ENCODE results near the gene GSTO2. TPM values are rescaled to one million over a fixed set of nuclear protein-coding genes. Genes with fewer than 3 reads are reported as not detected.
A peak's percentile ranks its signal among the peaks of the same experiment; 100 is the strongest.

Gene GSTO2
- total and polyA plus RNA-seq, 2 of the 13 experiments (the other 11 are each of a cell fraction or from before 2014, with no cell fraction given): 2.1 to 7.9 TPM

DNA sequence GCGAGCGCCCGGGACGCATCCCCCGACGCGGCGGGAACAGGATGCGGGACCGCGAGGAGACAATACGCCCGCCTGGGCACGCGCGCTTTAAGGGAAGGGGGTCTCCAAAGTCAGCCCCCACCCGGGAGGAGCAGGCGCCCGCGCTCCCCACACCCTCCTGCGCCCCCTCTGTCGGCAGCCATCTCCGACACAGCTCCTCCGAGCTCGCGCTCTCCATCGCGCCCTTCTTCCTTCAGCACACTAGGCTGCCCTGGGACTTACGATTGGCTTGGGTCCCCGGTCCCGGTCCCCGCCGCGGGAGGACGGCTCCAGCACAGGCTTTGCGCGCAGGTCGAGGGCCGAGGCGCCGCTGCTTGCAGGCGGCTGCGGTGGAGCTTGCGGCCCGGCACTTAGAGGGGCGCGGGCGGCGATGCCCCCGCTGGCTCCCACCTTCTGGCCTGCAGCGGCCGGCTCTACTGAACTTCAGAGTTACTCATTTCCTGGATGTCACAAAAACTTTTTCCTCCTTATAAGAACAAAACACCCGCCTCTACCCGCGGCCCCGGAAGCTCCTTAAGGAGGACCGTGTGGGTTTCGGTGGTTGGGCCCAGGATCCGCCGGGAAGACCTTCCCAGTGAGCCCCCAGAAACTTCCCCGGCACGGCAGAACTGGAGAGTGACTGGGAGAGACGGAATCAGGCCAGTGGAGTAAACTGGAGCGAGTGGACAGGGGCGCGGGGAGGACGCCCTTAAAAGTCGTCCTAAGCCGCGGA lies 69.2 kb downstream of the GSTO2 start, which contains the start of gene ITPRIP (continued):
- TF ChIP-seq, protein P1, sequence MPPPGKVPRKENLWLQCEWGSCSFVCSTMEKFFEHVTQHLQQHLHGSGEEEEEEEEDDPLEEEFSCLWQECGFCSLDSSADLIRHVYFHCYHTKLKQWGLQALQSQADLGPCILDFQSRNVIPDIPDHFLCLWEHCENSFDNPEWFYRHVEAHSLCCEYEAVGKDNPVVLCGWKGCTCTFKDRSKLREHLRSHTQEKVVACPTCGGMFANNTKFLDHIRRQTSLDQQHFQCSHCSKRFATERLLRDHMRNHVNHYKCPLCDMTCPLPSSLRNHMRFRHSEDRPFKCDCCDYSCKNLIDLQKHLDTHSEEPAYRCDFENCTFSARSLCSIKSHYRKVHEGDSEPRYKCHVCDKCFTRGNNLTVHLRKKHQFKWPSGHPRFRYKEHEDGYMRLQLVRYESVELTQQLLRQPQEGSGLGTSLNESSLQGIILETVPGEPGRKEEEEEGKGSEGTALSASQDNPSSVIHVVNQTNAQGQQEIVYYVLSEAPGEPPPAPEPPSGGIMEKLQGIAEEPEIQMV (CRISPR knock-in tag; IDR thresholded peaks at IDR 0.05; ENCODE audit: low read depth): 0 out of 2 replicates have a peak, but pooled peaks have one; percentile 25
- TF ChIP-seq ATF1 (CRISPR knock-in tag; IDR thresholded peaks at IDR 0.05) (no peak), SPEN (CRISPR knock-in tag; IDR thresholded peaks at IDR 0.05; ENCODE audit: low read depth) (peak; percentile 59; the same call in 1 of the 2 replicates), ASH2L (IDR thresholded peaks at IDR 0.05; ENCODE audit: insufficient read length, low read depth, low read length) (peak; percentile 52), GFI1 (CRISPR knock-in tag; IDR thresholded peaks at IDR 0.05; ENCODE audit: borderline replicate concordance) (peak; percentile 72), MYC (CRISPR knock-in tag; IDR thresholded peaks at IDR 0.05; ENCODE audit: borderline replicate concordance) (peak; percentile 69), RFXAP (CRISPR knock-in tag; IDR thresholded peaks at IDR 0.05; ENCODE audit: borderline replicate concordance) (no peak), DMAP1 (CRISPR knock-in tag; IDR thresholded peaks at IDR 0.05) (peak; percentile 24; the same call in 1 of the 2 replicates), ZNF790 (CRISPR knock-in tag; IDR thresholded peaks at IDR 0.05; ENCODE audit: borderline replicate concordance) (peak; percentile 80; the same call in 1 of the 2 replicates), KDM5B (CRISPR knock-in tag; IDR thresholded peaks at IDR 0.05; ENCODE audit: borderline replicate concordance) (peak; percentile 62; the same call in 1 of the 2 replicates), SAP130 (CRISPR knock-in tag; IDR thresholded peaks at IDR 0.05; ENCODE audit: low read depth) (peak; percentile 63), KAT8 (CRISPR knock-in tag; IDR thresholded peaks at IDR 0.05) (peak; percentile 22; the same call in 1 of the 2 replicates), ZNF777 (CRISPR knock-in tag; IDR thresholded peaks at IDR 0.05) (peak; percentile 55; the same call in 1 of the 2 replicates), ZBTB20 (CRISPR knock-in tag; IDR thresholded peaks at IDR 0.05; ENCODE audit: borderline replicate concordance, low read depth) (0 out of 2 replicates have a peak, but pooled peaks have one; percentile 7), ZNF282 (IDR thresholded peaks at IDR 0.05; ENCODE audit: partially characterized antibody) (no peak), TOPORS (CRISPR knock-in tag; IDR thresholded peaks at IDR 0.05) (peak; percentile 77; the same call in 1 of the 2 replicates), HES4 (CRISPR knock-in tag; IDR thresholded peaks at IDR 0.05; ENCODE audit: borderline replicate concordance) (peak; percentile 69; the same call in 1 of the 2 replicates), EP300 (IDR thresholded peaks at IDR 0.05; ENCODE audit: low read depth in 2 of 2, low read length in 2 of 2) (no peak), EP300 (CRISPR knock-in tag; IDR thresholded peaks at IDR 0.05; ENCODE audit: borderline replicate concordance) (peak; percentile 20; the same call in 1 of the 2 replicates), SOX5 (CRISPR knock-in tag; IDR thresholded peaks at IDR 0.05; ENCODE audit: borderline replicate concordance) (no peak), BCL6 (CRISPR knock-in tag; IDR thresholded peaks at IDR 0.05) (0 out of 2 replicates have a peak, but pooled peaks have one; percentile 11), MBNL3 (CRISPR knock-in tag; conservative IDR thresholded peaks at IDR 0.05) (no peak)
- TF ChIP-seq, protein P2, sequence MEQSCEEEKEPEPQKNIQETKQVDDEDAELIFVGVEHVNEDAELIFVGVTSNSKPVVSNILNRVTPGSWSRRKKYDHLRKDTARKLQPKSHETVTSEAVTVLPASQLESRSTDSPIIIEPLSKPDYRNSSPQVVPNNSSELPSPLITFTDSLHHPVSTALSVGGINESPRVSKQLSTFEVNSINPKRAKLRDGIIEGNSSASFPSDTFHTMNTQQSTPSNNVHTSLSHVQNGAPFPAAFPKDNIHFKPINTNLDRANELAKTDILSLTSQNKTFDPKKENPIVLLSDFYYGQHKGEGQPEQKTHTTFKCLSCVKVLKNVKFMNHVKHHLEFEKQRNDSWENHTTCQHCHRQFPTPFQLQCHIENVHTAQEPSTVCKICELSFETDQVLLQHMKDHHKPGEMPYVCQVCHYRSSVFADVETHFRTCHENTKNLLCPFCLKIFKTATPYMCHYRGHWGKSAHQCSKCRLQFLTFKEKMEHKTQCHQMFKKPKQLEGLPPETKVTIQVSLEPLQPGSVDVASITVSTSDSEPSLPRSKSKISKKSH (CRISPR knock-in tag; IDR thresholded peaks at IDR 0.05; ENCODE audit: borderline replicate concordance): 0 out of 2 replicates have a peak, but pooled peaks have one; percentile 50
- TF ChIP-seq, protein P3, sequence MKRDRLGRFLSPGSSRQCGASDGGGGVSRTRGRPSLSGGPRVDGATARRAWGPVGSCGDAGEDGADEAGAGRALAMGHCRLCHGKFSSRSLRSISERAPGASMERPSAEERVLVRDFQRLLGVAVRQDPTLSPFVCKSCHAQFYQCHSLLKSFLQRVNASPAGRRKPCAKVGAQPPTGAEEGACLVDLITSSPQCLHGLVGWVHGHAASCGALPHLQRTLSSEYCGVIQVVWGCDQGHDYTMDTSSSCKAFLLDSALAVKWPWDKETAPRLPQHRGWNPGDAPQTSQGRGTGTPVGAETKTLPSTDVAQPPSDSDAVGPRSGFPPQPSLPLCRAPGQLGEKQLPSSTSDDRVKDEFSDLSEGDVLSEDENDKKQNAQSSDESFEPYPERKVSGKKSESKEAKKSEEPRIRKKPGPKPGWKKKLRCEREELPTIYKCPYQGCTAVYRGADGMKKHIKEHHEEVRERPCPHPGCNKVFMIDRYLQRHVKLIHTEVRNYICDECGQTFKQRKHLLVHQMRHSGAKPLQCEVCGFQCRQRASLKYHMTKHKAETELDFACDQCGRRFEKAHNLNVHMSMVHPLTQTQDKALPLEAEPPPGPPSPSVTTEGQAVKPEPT (CRISPR knock-in tag; IDR thresholded peaks at IDR 0.05; ENCODE audit: low read depth): peak; percentile 100

Measured in HepG2 (cell line).